Brain microvascular endothelial cell (primary cell): ENCODE measurements around the gene GLTP.
"Not testable (repeated sequence)": the region's sequence is repeated elsewhere in the genome, so short reads cannot be mapped to it uniquely, and the experiment has no call there.

Experiments
- DNase-seq: peaks from one replicate; pipeline ENCODE4 v3.0.0-alpha.2; 2020
- H3K27ac ChIP-seq: fragments of 250-450 bp; sonication (Bioruptor Pico); 2 replicates; pipeline ENCODE4 v1.5.1; 2020; ENCODE audit warnings: mild to moderate bottlenecking, moderate library complexity
- H3K27me3 ChIP-seq: fragments of 250-450 bp; sonication (Bioruptor Pico); replicated peaks from 2 replicates; pipeline ENCODE4 v1.5.1; 2020; ENCODE audit warnings: mild to moderate bottlenecking
- H3K36me3 ChIP-seq: fragments of 250-450 bp; sonication (Bioruptor Pico); replicated peaks from 2 replicates; pipeline ENCODE4 v1.5.1; 2020; ENCODE audit warnings: mild to moderate bottlenecking
- H3K4me3 ChIP-seq: 2 replicates; pipeline ENCODE4 v1.5.1; 2011; ENCODE audit warnings: low read depth, mild to moderate bottlenecking, control low read depth, low read length, moderate library complexity
- CTCF ChIP-seq: IDR thresholded peaks from 2 replicates; pipeline ENCODE4 v1.5.1; 2011; ENCODE audit warnings: low read depth, mild to moderate bottlenecking, moderate library complexity, low read length, control low read depth, inconsistent platforms; ENCODE audit errors: missing control alignments
- in situ Hi-C: cut with HindIII; loops from 2 replicates; pipeline ENCODE4 v1.10.0; 2017; ENCODE audit warnings: low sequenced_read_pairs, low pct_ligation_motif_present

Gene GLTP

GRCh38 chr12:109860977-109861376, 19.4 kb downstream of the GLTP start:
- TF ChIP-seq CTCF, result no peak
- no peak for DNase-seq
- Histone ChIP-seq H3K27ac (no peak overlapping the region), H3K4me3 (no peak overlapping the region), H3K27me3 (no peaks in the 10 kb centered on the region), H3K36me3 (peaks cover 8% of the 10 kb centered on the region)
- in situ Hi-C loops, result no loop called here

GRCh38 chr12:109858764-109859163, 21.6 kb downstream of the GLTP start:
- Histone ChIP-seq H3K4me3 (no peak overlapping the region), H3K36me3 (peaks cover 14% of the 10 kb centered on the region), H3K27me3 (no peaks in the 10 kb centered on the region), H3K27ac (no peak overlapping the region)
- TF ChIP-seq CTCF, result no peak
- in situ Hi-C loops, result no loop called here
- DNase-seq, result no peak

GRCh38 chr12:109857715-109858114, 22.6 kb downstream of the GLTP start:
- in situ Hi-C loops, result no loop called here
- no peak for DNase-seq
- Histone ChIP-seq H3K27me3 (no peaks in the 10 kb centered on the region), H3K27ac (no peak overlapping the region), H3K4me3 (no peak overlapping the region), H3K36me3 (peaks cover 14% of the 10 kb centered on the region)
- TF ChIP-seq CTCF, result no peak

- in situ Hi-C loops, result no loop called here
- no peaks in the 10 kb centered on the region for H3K27me3 ChIP-seq
- no peak for DNase-seq
- H3K27ac ChIP-seq, result no peak overlapping the region
- H3K4me3 ChIP-seq, result no peak overlapping the region
- TF ChIP-seq CTCF, result no peak
- H3K36me3 ChIP-seq, result peaks cover 14% of the 10 kb centered on the region
Observed at GRCh38 chr12:109855377-109855776, 25.0 kb downstream of the GLTP start.

GRCh38 chr12:109850518-109850917, 29.8 kb downstream of the GLTP start:
- H3K36me3 ChIP-seq, DNase-seq, in situ Hi-C loops, H3K27ac ChIP-seq, H3K4me3 ChIP-seq, H3K27me3 ChIP-seq: not testable (repeated sequence)

- Histone ChIP-seq H3K36me3 (no peaks in the 10 kb centered on the region), H3K27ac (no peak overlapping the region), H3K27me3 (no peaks in the 10 kb centered on the region), H3K4me3 (no peak overlapping the region)
- no peak for DNase-seq
- no peak for TF ChIP-seq CTCF
- in situ Hi-C loops, result no loop called here
Observed at GRCh38 chr12:109847142-109847735, 33.1 kb downstream of the GLTP start.
